ENCODE data around the gene C9orf50. TPM values are rescaled to one million over a fixed set of nuclear protein-coding genes. Genes with fewer than 3 reads are reported as not detected.

C9orf50 gene
- total and polyA plus RNA-seq, 7 donors: 0.03 to 1.2 (median 0.82) TPM; not detected in 4

- H3K4me1 ChIP-seq: peaks cover 0 to 35% (median 32%) of the 10 kb centered on the region in 4 donors
- H3K27ac ChIP-seq: peak overlapping the region; percentile 18 to 61 (median 48)
- 81 to 86% methylated on average over 15 of the region's 15 CpGs for WGBS, 2 donors
- H3K4me3 ChIP-seq: no peak overlapping the region
- TF ChIP-seq EP300 (IDR thresholded peaks at IDR 0.05) (no peak), POLR2AphosphoS5 (IDR thresholded peaks at IDR 0.05) (no peak), POLR2A (IDR thresholded peaks at IDR 0.05) (no peak), CTCF (IDR thresholded peaks at IDR 0.05) (no peak)
- H3K27me3 ChIP-seq: no peaks in the 10 kb centered on the region
- intact Hi-C loops (cut with DNase I): loop anchor here (5.0 kb wide), 2 partner anchors 201 to 291 kb away; no protein-coding TSS in a partner anchor
- DNase-seq: peak; percentile 74
- no peaks in the 10 kb centered on the region for H3K9me3 ChIP-seq
- no peaks in the 10 kb centered on the region for H3K36me3 ChIP-seq
These were observed 7.9 kb downstream of the C9orf50 start for GRCh38 chr9:129612815-129613519.

- no peak for DNase-seq
- Histone ChIP-seq H3K27ac (no peak overlapping the region), H3K4me3 (no peak overlapping the region), H3K4me1 (peaks cover 0 to 42% (median 36%) of the 10 kb centered on the region in 4 donors), H3K9me3 (no peaks in the 10 kb centered on the region), H3K27me3 (no peaks in the 10 kb centered on the region), H3K36me3 (no peaks in the 10 kb centered on the region)
- TF ChIP-seq POLR2A (IDR thresholded peaks at IDR 0.05): no peak
- no peak for TF ChIP-seq CTCF (IDR thresholded peaks at IDR 0.05)
- no peak for TF ChIP-seq EP300 (IDR thresholded peaks at IDR 0.05)
- no peak for TF ChIP-seq POLR2AphosphoS5 (IDR thresholded peaks at IDR 0.05)
- intact Hi-C loops (cut with DNase I): loop anchor here (5.0 kb wide), 2 partner anchors 200 to 290 kb away; no protein-coding TSS in a partner anchor
- 74 to 84% methylated on average over 7 of the region's 7 CpGs for WGBS, 2 donors
These were observed 8.8 kb downstream of the C9orf50 start for GRCh38 chr9:129612123-129612522.

- Histone ChIP-seq H3K27me3 (no peaks in the 10 kb centered on the region), H3K27ac (peak overlapping the region; percentile 88 to 92 (median 90)), H3K4me1 (peaks cover 0 to 48% (median 35%) of the 10 kb centered on the region in 4 donors), H3K4me3 (peak overlapping the region in 3 of 4 donors; percentile 66 to 75 (median 71)), H3K36me3 (no peaks in the 10 kb centered on the region), H3K9me3 (no peaks in the 10 kb centered on the region)
- intact Hi-C loops (cut with DNase I): loop anchor here (1.0 to 5.0 kb wide), 4 partner anchors 111 to 472 kb away; no protein-coding TSS in a partner anchor
- no peak for DNase-seq
- TF ChIP-seq POLR2AphosphoS5 (IDR thresholded peaks at IDR 0.05) (no peak), POLR2A (IDR thresholded peaks at IDR 0.05) (no peak), CTCF (IDR thresholded peaks at IDR 0.05) (no peak), EP300 (IDR thresholded peaks at IDR 0.05) (no peak)
- WGBS, 2 donors: 27 to 37% methylated on average over 12 of the region's 12 CpGs
These were observed 9.5 kb downstream of the C9orf50 start for GRCh38 chr9:129611307-129611800.

- intact Hi-C loops (cut with DNase I): loop anchor here (1.0 to 5.0 kb wide), 6 partner anchors 110 to 471 kb away; no protein-coding TSS in a partner anchor
- H3K4me3 ChIP-seq: peak overlapping the region; percentile 45 to 75 (median 68)
- TF ChIP-seq POLR2AphosphoS5 (IDR thresholded peaks at IDR 0.05): peak in 1 of 4 donors; percentile 17
- TF ChIP-seq POLR2A (IDR thresholded peaks at IDR 0.05): no peak
- TF ChIP-seq CTCF (IDR thresholded peaks at IDR 0.05): peak; percentile 73 to 85 (median 82)
- H3K27ac ChIP-seq: peak overlapping the region; percentile 88 to 92 (median 90)
- no peaks in the 10 kb centered on the region for H3K9me3 ChIP-seq
- 1% methylated on average over 66 of the region's 66 CpGs for WGBS, 2 donors
- DNase-seq: peak; percentile 90
- no peaks in the 10 kb centered on the region for H3K36me3 ChIP-seq
- no peaks in the 10 kb centered on the region for H3K27me3 ChIP-seq
- peaks cover 0 to 48% (median 35%) of the 10 kb centered on the region in 4 donors for H3K4me1 ChIP-seq
These were observed 10.2 kb downstream of the C9orf50 start for GRCh38 chr9:129610473-129611306.

Measured in sigmoid colon (tissue), 7 donors.